BE2C (cell line): ENCODE results near the gene FAF1.
"Not testable (repeated sequence)": the region's sequence is repeated elsewhere in the genome, so short reads cannot be mapped to it uniquely, and the experiment has no call there.

Experiments used
- DNase-seq: peaks from one replicate; pipeline ENCODE4 v3.0.0-alpha.2; 2020
- H3K27me3 ChIP-seq: fragments of 250-450 bp; sonication (Bioruptor Pico); 2 replicates; pipeline ENCODE4 v1.5.1; 2020; ENCODE audit warnings: mild to moderate bottlenecking
- H3K36me3 ChIP-seq: fragments of 250-450 bp; sonication (Bioruptor Pico); 2 replicates; pipeline ENCODE4 v1.5.1; 2020; ENCODE audit warnings: mild to moderate bottlenecking
- H3K4me1 ChIP-seq: fragments of 250-450 bp; sonication (Bioruptor Pico); 2 replicates; pipeline ENCODE4 v1.5.1; 2020
- H3K4me3 ChIP-seq: 2 replicates; pipeline ENCODE4 v1.5.1; 2011; ENCODE audit warnings: low read depth, low read length
- H3K9me3 ChIP-seq: fragments of 250-450 bp; sonication (Bioruptor Pico); 2 replicates; pipeline ENCODE4 v1.5.1; 2020
- CTCF ChIP-seq: IDR thresholded peaks from 2 replicates; pipeline ENCODE4 v1.5.1; 2012; ENCODE audit warnings: mild to moderate bottlenecking, low read depth, low read length

The FAF1 gene

GRCh38 chr1:50902419-50902818 is 57.6 kb downstream of the FAF1 start:
- Histone ChIP-seq H3K4me1 (no peaks in the 10 kb centered on the region), H3K4me3 (no peak overlapping the region), H3K9me3 (no peaks in the 10 kb centered on the region), H3K27me3 (no peaks in the 10 kb centered on the region), H3K36me3 (no peaks in the 10 kb centered on the region)
- TF ChIP-seq CTCF, result no peak
- DNase-seq, result no peak

- TF ChIP-seq CTCF, result no peak
- H3K36me3 ChIP-seq, result no peaks in the 10 kb centered on the region
- H3K27me3 ChIP-seq, result no peaks in the 10 kb centered on the region
- DNase-seq, result no peak
- H3K9me3 ChIP-seq, result no peaks in the 10 kb centered on the region
- H3K4me3 ChIP-seq, result no peak overlapping the region
- H3K4me1 ChIP-seq, result no peaks in the 10 kb centered on the region
Measured at GRCh38 chr1:50901872-50902271, 58.2 kb downstream of the FAF1 start.

GRCh38 chr1:50898773-50899172 is 61.3 kb downstream of the FAF1 start:
- Histone ChIP-seq H3K36me3 (no peaks in the 10 kb centered on the region), H3K4me1 (no peaks in the 10 kb centered on the region), H3K4me3 (no peak overlapping the region), H3K27me3 (no peaks in the 10 kb centered on the region), H3K9me3 (no peaks in the 10 kb centered on the region)
- no peak for TF ChIP-seq CTCF
- no peak for DNase-seq

GRCh38 chr1:50894340-50894739 is 65.7 kb downstream of the FAF1 start:
- DNase-seq, result no peak
- H3K9me3 ChIP-seq, result no peaks in the 10 kb centered on the region
- no peak for TF ChIP-seq CTCF
- H3K4me3 ChIP-seq, result no peak overlapping the region
- H3K4me1 ChIP-seq, result no peaks in the 10 kb centered on the region
- H3K27me3 ChIP-seq, result no peaks in the 10 kb centered on the region
- no peaks in the 10 kb centered on the region for H3K36me3 ChIP-seq

- H3K9me3 ChIP-seq, result no peaks in the 10 kb centered on the region
- TF ChIP-seq CTCF, result no peak
Measured at GRCh38 chr1:50893466-50893865, 66.6 kb downstream of the FAF1 start.

GRCh38 chr1:50887555-50887954 is 72.5 kb downstream of the FAF1 start:
- not testable (repeated sequence) for H3K36me3 ChIP-seq, H3K27me3 ChIP-seq, H3K4me3 ChIP-seq, H3K9me3 ChIP-seq, DNase-seq, H3K4me1 ChIP-seq

More at GRCh38 chr1:50893466-50893865, 66.6 kb downstream of the FAF1 start:
- no peaks in the 10 kb centered on the region for H3K4me1 ChIP-seq
- H3K27me3 ChIP-seq, result no peaks in the 10 kb centered on the region
- no peaks in the 10 kb centered on the region for H3K36me3 ChIP-seq
- no peak overlapping the region for H3K4me3 ChIP-seq
- no peak for DNase-seq

GRCh38 chr1:50880373-50880772 is 79.7 kb downstream of the FAF1 start:
- no peaks in the 10 kb centered on the region for H3K27me3 ChIP-seq
- H3K4me1 ChIP-seq, result no peaks in the 10 kb centered on the region
- no peak for DNase-seq
- TF ChIP-seq CTCF, result no peak
- no peaks in the 10 kb centered on the region for H3K36me3 ChIP-seq
- H3K4me3 ChIP-seq, result no peak overlapping the region
- H3K9me3 ChIP-seq, result no peaks in the 10 kb centered on the region
